Cardiac fibroblast (primary cell): ENCODE results near the gene KSR1.

ENCODE experiments used
- DNase-seq, 2 donors: peaks; one replicate each; pipeline versions ENCODE4 v3.0.0 to v3.0.0-alpha.2; 2010; ENCODE audit warnings: low read depth in 2 of 2
- H3K4me3 ChIP-seq, 2 donors: replicated peaks in 1 of 2; 1 replicate in 1 of 2; 2 replicates in 1 of 2; pipeline ENCODE4 v1.5.1; 2011; ENCODE audit warnings: low read depth in 2 of 2, low read length in 2 of 2, mild to moderate bottlenecking in 2 of 2, moderate library complexity in 1 of 2
- TF ChIP-seq, protein P1 (sequence below): IDR thresholded peaks from one replicate; pipeline ENCODE4 v1.5.1; 2011; ENCODE audit warnings: low read depth, mild to moderate bottlenecking, low read length, inconsistent platforms

Gene KSR1

DNA sequence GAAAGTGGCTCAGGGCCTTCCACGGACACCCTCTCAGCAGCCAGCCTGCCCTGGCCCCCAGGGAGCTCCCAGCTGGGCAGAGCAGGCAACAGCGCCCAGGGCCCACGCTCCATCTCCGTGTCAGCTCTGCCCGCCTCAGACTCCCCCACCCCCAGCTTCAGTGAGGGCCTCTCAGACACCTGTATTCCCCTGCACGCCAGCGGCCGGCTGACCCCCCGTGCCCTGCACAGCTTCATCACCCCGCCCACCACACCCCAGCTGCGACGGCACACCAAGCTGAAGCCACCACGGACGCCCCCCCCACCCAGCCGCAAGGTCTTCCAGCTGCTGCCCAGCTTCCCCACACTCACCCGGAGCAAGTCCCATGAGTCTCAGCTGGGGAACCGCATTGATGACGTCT lies 126.4 kb downstream of the KSR1 start:
- no peak overlapping the region for H3K4me3 ChIP-seq
- TF ChIP-seq, protein P1, sequence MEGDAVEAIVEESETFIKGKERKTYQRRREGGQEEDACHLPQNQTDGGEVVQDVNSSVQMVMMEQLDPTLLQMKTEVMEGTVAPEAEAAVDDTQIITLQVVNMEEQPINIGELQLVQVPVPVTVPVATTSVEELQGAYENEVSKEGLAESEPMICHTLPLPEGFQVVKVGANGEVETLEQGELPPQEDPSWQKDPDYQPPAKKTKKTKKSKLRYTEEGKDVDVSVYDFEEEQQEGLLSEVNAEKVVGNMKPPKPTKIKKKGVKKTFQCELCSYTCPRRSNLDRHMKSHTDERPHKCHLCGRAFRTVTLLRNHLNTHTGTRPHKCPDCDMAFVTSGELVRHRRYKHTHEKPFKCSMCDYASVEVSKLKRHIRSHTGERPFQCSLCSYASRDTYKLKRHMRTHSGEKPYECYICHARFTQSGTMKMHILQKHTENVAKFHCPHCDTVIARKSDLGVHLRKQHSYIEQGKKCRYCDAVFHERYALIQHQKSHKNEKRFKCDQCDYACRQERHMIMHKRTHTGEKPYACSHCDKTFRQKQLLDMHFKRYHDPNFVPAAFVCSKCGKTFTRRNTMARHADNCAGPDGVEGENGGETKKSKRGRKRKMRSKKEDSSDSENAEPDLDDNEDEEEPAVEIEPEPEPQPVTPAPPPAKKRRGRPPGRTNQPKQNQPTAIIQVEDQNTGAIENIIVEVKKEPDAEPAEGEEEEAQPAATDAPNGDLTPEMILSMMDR = no peak
- no peak for DNase-seq

DNA sequence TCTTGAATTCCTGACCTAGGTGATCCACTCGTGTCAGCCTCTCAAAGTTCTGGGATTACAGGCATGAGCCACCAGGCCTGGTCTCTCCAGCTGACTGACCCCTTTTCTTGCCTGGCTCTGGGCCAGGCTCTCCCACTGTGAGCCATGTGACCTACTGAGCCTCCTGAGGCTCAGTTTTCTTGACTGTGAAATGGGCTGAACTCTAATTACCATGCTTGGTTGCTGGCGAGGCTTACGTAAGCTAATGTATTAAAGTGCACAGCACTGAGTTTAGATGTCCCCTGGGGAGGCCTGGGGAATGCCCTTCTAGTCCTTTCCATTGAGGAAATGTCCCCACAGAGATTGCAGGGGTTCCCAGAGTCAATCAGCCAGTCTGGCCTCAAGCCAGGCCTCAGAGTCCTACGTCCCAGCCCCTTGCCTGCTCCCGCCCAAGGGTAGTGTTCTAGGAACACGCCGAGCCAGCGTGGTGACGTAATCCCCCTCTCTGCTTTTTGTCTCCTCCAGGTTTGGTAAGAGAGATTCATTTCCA lies 129.0 kb downstream of the KSR1 start:
- TF ChIP-seq, protein P1 = no peak

DNA sequence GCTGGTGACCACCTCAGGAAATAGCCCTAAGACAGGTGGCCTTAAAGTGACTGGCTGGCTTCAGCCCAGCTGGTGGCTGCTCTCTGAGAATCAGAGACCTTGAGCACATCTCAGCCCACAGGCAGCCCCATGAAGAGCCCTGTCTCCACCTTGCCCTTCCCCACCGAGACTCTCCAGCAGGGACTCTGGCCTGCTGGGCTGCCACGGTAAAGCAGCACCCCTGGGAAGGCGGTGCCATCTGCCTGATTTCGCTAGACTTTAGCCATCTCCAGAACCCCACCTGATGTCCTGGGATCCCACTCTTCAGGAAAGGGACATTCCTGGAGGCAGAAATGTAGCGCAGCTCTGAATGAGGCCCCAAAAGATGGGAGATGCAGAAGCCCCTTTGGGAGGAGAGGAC lies 129.5 kb downstream of the KSR1 start:
- DNase-seq = no peak
- TF ChIP-seq, protein P1 = no peak
- H3K4me3 ChIP-seq = no peak overlapping the region

More for the DNA sequence above, 129.0 kb downstream of the KSR1 start:
- no peak overlapping the region for H3K4me3 ChIP-seq
- DNase-seq = peak in 1 of 2 donors; percentile 42

DNA sequence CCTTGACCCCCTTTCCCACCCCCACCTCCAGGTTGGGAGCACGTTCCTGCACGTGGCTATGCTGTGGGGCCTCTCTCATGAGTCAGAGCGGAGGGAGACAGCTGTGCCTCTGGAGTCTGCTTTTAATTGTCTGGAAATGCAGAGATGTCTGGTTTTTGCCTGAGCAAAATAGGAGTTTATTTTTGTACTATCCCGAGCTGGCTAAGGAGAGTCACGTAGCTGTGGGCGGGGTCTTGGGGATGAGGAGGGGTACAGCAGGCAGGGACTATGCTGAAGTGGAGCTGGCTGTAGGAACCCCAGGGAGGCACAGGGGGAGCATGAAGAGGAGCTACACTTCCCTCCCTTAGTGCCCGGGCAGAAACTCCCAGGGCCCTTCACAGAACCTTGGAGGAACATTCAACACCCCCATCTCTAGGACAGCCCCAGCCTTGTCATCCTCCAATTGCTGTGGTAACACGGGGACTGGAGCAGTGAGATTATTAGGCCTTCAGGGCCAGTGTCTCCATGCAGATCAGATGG lies 130.0 kb downstream of the KSR1 start:
- H3K4me3 ChIP-seq = no peak overlapping the region
- TF ChIP-seq, protein P1 = no peak

DNA sequence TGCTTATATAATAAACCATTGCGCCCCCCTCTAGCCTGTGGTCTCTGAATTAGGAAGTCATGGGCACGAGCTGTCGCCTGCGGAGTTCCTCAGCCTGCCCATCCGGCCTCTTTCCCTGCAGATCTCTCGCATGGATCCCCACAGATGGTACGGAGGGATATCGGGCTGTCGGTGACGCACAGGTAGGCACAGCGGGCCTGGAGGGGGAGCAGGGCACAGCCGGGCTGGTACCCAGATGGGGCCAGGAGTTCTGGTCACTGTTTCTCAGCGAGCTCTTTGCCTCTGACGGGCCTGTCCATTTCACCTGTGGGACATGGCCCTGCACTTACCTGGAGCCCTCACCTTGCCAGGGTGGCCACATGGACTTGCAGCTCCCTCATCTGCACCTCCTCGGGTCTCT lies 132.1 kb downstream of the KSR1 start:
- H3K4me3 ChIP-seq = no peak overlapping the region
- no peak for DNase-seq
- TF ChIP-seq, protein P1 = no peak

More for the DNA sequence above, 130.0 kb downstream of the KSR1 start:
- peak in 1 of 2 donors; percentile 86 for DNase-seq

DNA sequence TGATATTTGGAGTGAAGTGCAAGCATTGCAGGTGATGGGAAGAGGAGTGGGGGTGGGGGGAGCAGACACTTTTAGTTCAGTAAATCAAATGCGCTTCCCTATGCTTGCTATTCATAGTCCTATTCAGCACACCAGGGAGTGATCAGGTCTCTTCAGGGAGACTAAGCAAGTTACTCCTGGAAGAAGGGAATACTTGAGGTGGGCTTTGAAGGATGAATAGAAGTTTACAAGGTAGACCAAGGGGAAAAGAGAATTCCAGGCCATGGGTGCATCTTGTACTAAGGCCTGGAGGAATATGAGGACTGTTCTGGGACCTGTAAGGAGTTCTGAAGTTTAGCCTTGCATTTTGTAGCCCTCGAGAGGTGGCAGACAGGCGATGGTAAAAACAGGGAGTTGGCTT lies 134.6 kb downstream of the KSR1 start:
- H3K4me3 ChIP-seq = no peak overlapping the region
- TF ChIP-seq, protein P1 = no peak
- DNase-seq = no peak

DNA sequence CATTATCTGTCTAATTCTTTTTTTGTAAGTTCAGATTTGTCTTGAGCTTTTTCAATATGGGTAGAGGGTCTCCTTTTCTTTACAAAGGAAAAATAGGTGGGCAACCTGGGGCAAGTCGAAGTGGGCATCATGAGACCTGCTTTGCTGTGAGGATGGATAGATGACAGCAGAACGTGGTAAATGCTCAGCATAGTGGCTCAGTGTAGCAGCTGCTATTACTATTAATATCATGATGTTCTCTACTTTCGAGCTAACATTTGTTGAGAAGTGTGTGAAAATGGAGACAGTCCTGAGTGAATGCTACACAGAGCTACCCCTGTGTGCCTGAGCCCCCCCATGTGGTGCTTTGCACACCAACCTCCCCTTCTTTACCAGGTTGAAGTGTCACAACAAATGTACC lies 135.7 kb downstream of the KSR1 start:
- H3K4me3 ChIP-seq = no peak overlapping the region
- DNase-seq = no peak
- TF ChIP-seq, protein P1 = no peak
